Measurements from ENCODE around the gene RAD23A.
"Not testable (repeated sequence)": the region's sequence is repeated elsewhere in the genome, so short reads cannot be mapped to it uniquely, and the experiment has no call there.

Gene RAD23A

DNA sequence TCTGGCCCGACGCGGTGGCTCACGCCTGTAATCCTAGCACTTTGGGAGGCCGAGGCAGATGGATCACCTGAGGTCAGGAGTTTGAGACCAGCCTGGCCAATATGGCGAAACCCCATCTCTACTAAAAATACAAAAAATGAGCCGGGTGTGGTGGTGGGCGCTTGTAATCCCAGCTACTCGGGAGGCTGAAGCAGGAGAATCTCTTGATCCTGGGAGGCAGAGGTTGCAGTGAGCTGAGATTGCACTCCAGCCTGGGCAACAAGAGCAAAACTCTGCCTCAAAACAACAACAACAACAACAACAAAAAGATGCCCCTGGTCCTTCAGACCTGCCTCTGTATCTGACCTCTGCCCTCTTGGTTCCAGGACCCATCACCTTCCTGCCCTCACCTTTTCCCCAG is 9.9 kb downstream of the RAD23A start:
- DNase-seq (ENCODE audit: low read depth): not testable (repeated sequence)

DNA sequence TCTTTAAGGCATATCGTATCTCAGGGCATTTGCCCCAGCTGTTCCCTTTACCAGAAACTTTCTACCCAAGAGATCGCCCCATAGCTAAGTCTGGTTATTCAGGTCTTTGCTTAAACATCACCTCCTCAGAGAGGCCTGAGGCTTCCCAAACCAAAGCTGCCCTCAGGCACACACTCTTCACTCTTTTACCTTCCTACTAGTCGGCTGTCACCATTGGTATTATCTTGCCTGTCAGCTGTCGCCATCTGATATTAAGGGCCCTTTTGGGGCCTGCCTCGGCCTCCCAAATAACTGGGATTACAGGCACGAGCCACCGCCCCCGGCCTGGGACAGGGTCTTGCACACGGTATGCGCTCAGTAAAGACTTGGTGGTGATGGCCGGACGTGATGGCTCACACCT is 10.3 kb downstream of the RAD23A start:
- DNase-seq (ENCODE audit: low read depth): no peak

DNA sequence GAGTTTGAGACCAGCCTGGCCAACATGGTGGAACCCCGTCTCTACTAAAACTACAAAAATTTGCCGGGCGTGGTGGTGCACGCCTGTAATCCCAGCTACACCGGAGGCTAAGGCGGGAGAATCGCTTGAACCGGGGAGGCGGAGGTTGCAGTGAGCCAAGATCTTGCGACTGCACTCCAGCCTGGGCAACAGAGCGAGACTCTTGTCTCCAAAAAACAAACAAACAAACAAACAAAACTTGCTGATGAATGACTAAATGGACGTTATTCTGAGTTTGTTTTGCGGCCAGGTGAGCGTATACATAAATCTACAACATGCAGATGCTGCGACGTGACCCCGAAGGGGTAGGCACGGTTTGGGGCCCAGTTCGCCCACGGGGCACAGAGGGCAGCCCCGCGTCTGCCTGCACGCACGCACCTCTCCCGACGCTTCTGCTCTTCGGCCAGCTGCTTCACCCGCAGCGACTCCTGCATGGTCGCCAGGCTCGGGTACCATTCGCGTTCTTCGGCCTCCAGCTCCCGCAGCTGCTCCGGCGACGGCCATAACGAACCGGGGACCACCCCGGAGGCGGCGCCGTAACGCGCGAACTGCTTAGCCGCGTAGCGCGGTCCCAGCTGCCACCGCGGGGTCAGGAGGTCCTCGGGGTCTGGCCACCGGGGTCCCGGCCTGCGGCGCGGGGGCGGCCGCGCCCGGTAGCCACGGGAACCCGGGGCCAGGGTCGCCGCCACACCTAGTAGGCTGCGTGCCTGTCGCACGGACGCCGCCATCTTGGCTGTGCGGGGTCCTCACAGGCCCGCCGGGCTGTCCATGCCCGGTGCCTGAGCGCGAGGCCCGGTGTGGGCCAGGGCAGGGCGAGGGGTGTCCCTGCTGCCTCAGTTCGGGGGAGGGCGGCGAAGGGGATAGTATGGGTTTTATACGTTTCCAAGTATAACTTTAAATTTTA is 11.1 kb downstream of the RAD23A start, which contains the start of gene GADD45GIP1:
Gene GADD45GIP1 (minus strand): TSS at position 778 of the 943 bp plus-strand sequence. CDS start 11 bp downstream, at position 767.
- no peak for DNase-seq (ENCODE audit: low read depth)

DNA sequence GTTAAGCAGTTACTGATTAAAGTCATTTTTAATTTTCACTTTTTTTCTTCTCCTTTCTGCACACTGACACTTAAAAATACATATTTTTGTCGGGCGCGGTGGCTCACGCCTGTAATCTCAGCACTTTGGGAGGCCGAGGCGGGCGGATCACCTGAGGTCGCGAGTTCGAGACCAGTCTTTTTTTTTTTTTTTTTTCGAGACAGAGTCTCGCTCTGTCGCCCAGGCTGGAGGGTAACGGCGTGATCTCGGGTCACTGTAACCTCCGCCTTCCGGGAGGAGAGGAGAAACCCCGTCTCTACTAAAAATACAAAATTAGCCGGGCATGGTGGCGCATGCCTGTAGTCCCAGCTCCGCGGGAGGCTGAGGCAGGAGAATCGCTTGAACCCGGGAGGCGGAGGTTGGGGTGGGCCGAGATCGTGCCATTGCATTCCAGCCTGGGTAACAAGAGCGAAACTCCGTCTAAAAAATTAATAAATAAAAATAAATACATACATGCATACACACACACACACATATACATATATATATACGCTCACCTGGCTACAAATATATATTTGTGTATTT is 11.8 kb downstream of the RAD23A start:
- DNase-seq (ENCODE audit: low read depth): not testable (repeated sequence)

DNA sequence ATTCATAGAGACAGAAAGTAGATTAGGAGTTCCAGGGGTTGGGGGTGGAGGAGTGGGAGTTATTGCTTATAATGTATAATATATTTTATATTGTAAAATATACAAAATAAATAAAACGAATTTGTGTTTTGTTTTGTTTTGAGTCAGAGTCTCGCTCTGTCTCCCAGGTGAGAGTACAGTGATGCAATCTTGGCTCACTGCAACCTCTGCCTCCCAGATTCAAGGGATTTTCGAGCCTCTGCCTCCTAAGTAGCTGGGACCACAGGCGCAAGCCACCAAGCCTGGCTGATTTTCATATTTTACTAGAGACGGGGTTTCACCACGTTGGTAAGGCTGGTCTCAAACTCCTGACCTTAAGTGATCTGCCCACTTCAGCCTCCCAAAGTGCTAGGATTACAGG is 13.8 kb downstream of the RAD23A start:
- DNase-seq (ENCODE audit: low read depth): no peak

DNA sequence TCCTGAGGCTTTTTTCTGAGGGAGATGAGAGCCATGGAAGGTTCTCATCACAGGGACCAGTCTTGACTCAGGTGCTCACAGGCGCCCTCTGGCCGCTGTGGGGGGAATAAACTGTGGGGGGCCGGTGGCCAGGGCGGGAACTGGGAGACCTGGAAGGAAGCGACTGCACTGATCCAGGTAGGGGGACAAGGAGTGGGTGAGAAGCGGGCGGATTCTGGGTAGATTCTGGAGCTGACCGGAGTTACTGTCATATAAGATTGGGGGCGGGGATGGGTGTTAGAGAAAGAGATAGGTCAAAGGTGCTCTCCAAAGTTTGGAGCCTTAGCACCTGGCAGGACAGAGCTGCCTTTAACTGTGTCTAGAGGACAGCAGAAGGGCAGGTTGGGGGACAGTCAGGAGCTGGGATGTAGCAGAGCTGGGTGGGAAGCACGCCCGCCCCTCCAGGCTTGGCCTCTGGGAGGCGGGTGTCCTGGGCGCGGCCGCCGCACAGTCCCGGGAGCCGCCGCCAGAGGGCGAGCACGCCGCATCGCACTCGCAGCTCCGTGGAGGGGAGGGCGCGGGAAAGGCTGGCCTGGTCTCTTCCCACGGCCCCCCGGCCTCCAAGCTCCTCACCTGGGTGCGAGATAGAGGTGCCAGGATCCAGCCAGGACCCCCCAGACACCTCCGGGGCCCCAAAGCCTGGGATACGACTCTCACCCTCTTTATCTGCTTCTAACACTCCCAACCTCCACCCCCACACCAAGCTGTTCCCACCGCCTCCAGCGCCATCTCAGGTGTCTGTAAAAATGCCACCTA is 19.6 kb downstream of the RAD23A start:
- DNase-seq (ENCODE audit: low read depth): no peak

DNA sequence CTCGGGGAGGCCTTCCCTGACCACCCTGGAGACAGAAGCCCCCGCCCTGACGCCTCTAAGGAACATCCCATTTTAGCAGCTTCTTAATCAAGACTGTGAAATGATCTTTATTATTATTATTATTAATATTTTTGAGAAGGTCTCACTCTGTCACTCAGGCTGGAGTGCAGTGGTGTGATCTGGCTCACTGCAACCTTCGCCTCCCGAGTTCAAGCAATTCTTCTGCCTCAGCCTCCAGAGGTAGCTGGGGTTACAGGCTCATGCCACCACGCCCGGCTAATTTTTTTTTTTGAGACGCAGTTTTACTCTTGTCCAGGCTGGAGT is 20.1 kb downstream of the RAD23A start:
- no peak for DNase-seq (ENCODE audit: low read depth)

DNA sequence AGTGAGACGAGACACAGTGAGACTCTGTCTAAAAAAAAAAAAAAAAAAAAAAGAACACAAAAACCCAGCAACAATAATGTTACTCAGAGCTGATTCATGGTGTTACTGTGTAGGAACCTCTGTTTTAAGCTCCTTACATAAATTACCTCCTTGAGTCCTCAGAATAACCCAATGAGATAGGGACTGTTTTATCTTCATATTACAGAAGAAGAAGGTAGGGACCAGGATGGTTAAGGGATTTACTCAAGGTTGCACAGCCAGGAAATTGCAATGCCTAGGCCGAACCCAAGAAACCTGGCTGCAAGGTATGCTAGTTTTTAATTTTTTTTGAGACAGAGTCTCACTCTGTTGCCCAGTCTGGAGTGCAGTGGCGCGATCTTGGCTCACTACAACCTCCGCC is 22.2 kb downstream of the RAD23A start:
- no peak for DNase-seq (ENCODE audit: low read depth)

DNA sequence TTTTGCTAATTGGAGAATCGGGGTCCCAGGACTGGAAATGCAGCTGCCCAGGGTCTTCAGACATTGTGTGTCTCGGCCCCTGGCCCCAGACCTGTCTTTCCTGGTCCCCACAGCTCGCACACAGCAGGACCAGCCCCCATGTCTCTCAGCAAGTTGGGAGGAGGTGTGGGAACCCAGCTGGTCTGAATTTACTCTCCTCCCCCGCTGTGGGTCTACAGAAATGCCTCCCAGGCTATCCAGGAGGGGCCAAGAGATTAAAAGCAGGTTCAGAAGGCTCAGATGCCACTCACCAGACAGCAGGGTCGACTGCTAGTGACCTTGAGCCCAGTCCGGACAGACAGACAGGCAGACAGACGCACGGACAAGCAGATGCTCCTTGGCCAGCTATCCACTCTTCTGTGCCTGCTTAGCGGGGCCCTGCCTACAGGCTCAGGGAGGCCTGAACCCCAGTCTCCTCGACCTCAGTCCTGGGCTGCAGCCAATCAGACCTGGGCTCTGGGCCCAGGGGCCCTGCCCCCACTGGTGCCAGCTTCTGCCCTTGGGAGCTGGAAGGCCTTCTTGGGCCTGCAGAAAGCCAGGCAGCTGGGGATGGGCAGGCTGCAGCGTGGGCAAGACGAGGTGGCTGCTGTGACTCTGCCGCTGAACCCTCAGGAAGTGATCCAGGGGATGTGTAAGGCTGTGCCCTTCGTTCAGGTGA is 23.8 kb downstream of the RAD23A start, which contains the start of gene DAND5:
Gene DAND5 (plus strand): TSS at position 285 of the 697 bp plus-strand sequence. CDS start 85 bp downstream, at position 370.
- DNase-seq (ENCODE audit: low read depth): no peak

DNA sequence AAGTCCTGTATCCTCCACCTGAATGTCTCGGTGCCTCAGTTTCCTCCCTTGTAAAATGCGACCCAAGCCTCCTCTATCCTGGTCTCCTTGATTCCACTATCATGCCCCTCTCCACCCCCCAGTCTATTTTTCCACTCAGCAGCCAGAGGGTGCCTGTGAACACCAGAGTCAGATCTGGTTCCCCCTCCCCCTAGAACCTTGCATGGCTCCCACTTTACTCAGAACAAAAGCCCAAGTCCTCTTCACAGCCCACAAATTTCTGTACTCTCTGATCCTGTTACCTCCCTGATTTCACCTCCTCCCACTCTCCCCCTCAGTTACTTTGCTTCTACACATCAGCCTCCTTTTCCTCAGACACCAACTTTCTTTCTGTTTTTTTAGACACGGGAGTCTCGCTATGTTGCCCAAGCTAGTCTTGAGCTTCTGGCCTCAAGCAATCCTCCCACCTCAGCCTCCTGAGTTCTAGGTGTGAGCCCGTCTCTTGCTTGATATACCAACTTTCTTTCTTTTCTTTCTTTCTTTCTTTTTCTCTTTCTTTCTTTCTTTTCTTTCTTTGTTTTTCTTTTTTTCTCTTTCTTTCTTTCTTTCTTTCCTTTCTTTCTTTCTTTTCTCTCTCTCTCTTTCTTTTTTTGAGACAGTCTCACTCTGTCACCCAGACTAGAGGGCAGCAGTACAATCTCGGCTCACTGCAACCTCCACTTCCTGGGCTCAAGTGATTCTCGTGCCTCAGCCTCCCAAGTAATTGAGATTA is 24.6 kb downstream of the RAD23A start:
- DNase-seq (ENCODE audit: low read depth): no peak

DNA sequence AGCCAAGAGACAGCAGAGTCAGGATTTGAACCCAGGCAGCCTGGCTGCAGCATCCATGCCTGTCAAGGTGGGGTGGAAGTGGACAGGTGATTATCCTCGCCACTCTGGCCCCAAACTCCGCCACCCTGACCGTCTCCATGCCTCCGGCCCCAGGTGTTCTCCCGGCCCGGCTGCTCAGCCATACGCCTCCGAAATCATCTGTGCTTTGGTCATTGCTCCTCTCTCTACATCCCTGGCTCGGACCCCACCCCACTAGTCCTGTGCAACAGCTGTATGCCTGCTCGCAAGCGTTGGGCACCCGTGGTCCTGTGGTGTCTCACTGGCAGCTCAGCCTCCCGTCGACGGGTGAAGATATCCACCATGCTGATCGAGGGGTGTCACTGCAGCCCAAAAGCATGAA is 27.6 kb downstream of the RAD23A start:
- no peak for DNase-seq (ENCODE audit: low read depth)

DNA sequence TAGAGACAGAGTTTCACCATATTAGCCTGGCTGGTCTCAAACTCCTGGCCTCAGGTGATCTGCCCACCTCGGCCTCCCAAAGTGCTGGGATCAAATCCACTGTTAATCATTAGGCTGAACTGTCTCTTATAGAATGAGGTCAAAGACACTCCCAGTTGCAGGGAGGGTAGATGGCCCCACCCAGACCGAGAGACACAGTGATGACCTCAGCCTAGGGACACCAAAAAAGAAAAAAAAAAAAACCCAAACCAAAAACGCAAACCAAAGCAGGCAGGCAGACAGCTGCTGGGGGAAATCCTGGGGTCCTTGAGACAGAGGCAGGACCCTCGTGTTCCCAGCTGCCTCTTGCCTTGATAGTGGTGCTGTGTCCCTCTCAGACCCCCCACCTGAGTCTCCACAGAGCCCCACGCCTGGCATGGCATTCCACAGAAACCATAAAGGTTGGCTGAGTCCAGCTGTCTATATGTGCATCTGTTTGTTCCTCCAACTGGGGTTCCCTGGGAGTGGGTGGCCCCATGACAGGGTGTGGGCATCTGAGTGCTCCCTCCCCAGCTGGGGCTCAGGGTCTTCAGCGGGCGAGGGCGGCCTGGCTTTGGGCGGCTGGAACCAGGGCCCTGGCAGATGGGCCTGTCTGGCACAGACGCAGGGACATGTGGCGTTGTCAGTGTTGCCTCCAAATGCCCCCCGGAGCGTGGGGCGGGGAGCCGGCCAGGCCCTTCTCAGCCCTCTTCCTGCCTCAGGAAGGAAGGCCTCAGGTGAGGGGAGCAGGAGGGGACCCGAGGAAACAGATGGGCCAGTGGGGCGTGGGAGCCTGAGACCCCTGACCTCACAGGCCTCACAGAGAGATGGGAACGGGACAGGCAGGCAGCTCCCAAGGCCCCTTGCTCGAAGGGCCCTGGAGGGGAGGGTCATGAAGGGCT is 28.9 kb downstream of the RAD23A start:
- no peak for DNase-seq (ENCODE audit: low read depth)

DNA sequence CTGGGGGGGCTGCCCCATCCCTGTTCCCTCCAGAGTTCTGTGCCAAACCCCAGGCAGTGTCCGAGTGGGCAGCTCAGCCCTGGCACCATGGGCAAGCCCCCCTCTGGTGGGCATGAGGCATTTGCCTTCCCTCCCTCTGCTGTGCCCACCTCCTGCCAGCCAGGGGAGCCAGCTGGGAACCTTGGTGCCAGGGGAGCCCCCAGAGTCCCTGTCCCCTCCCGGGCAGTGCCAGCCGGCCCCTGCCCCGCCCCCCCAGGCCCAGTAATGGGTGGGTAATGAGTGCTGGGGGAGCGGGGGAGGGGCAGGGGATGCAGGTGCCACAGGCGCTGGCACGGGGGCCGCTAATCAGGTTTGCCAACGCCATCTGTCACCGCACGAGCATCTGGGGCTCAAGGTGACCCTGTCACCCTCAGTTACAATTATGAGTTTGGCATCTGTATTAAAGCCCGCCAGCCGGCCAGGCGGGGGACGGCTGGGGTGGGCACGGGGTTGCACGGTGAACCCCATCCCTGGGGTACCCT is 29.6 kb downstream of the RAD23A start:
- DNase-seq (ENCODE audit: low read depth): no peak

DNA sequence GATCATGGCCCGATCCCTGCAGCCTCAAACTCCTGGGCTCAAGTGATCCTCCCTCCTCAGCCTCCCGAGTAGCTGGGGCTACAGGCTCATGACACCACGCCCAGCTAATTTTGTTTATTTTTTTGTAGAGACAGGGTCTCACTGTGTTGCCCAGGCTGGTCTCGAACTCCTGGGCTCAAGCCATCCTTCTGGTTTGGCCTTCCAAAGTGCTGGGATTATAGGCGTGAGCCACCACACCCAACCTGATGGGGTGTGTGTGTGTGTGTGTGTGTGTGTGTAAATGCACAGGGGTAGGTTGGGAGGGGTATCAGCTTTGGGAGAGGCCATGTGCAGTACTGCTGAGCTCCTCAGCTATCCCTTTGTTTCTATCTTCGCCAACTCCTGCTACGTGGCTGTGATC is 30.4 kb downstream of the RAD23A start:
- DNase-seq (ENCODE audit: low read depth): not testable (repeated sequence)

DNA sequence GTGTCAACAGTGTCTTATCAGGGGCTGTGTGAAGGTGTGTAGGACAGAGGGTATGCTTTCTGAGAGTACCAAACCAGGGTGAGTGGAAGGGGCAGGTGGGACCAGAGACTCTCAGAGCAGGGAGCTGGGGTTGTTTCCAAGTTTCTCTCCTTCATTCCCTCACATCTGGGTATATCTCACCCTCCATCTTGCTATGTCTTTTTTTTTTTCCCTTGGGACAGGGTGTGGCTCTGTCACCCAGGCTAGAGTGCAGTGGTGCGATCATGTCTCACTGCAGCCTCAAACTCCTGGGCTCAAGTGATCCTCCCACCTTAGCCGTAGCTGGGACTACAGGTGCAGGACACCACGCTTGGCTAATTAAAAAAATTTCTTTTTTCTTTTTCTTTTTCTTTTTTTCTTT is 34.3 kb downstream of the RAD23A start:
- DNase-seq (ENCODE audit: low read depth): no peak

DNA sequence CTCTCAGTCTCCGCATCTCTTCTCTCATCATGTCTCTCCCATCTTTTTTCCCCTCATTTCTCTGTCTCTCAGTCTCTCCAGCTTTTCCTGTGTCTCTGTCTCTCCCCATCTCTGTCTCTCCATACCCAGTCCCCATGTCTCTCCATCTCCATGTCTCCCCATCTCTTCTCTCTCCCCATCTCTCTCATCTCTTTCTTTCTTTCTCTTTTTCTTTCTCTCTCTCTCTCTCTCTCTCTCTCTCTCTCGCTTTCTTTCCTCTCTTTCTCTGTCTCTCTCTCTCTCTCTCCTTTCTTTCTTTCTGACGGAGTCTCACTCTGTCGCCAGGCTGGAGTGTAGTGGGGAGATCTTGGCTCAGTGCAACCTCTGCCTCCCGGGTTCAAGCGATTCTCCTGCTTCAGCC is 37.0 kb downstream of the RAD23A start:
- no peak for DNase-seq (ENCODE audit: low read depth)

DNA sequence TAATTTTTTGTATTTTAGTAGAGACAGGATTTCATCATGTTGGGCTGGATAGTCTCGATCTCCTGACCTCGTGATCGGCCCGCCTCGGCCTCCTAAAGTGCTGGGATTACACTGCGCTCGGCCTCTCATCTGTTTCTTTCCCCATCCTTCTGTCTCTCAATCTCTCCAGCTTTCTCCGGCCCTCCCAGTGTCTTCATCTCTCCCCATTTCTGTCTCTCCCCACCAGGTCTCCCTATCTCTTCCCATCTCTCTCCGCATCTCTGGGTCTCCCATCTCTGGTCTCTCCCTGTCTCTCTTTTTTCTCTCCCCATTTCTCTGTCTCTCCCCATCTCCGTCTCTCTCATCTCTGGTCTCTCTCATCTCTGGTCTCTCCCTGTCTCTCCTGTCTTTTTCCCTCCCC is 37.4 kb downstream of the RAD23A start:
- no peak for DNase-seq (ENCODE audit: low read depth)

DNA sequence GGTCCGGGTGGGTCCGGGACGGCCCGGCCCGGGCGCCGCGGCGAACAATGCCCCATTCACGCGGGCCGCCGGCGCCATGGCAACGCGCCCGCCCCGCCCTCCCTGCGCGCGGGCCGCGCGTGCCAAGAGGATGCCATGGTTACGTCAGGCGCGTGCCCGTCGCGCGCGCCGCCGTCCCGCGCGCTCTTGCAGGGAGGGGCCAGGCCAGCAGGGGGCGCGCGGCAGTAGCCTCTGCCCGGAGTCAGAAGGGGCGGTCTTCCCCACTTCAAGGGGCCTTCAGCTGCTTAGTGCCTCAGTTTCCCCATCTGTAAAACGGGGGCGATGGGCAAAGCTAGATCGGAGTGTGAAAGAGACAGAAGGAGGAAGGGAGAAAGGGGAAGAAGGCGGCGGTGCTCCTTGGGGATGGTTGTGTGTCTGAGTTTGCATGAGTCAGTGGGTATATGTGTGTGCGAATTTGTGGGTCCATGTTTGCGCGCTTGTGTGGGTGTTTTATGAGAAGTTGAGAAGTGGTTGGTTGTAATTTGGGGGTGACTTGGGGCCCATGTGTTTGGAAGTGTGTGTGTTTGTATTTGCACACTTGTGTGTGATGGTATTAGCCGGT is 38.0 kb downstream of the RAD23A start:
- DNase-seq (ENCODE audit: low read depth): no peak

DNA sequence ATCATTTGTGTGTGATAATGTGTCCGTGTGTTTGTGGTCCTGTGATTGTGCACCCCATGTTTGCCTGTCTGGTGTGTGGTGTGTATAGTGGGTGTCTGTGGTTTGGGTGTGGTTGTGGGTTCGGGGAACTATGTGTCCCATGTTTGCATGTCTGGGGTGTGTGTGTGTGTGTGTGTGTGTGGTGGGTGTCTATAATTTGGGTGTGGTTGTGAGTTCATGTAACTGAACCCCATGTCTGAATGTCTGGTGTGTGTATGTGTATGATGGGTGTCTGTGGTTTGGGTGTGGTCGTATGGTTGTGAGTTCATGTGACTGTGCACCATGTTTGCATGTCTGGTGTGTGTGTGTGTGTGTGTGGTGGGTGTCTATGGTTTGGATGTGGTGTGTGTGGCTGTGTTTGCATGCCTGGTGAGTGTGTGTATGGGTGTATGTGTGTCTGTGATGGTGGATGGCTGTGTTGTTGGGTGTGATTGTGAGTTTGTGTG is 38.5 kb downstream of the RAD23A start:
- no peak for DNase-seq (ENCODE audit: low read depth)

Measured in non-pigmented ciliary epithelial cell (primary cell).